HepG2 (cell line): ENCODE results near the gene GDAP1L1. TPM values are rescaled to one million over a fixed set of nuclear protein-coding genes. Genes with fewer than 3 reads are reported as not detected.

ENCODE experiments used
- AGO1 ChIP-seq: fragments of 200-400 bp; formaldehyde crosslinking; IDR thresholded peaks from 2 replicates; pipeline ENCODE4 v1.6.1; 2017; ENCODE audit warnings: mild to moderate bottlenecking, low read depth, low read length, moderate library complexity; ENCODE audit not compliant: poor library complexity, severe bottlenecking
- ATF3 ChIP-seq: sonication (generic); formaldehyde crosslinking; IDR thresholded peaks from 2 replicates; pipeline ENCODE4 v1.4.0; 2020; ENCODE audit warnings: missing genetic modification reagents
- DR1 ChIP-seq: sonication (generic); formaldehyde crosslinking; IDR thresholded peaks from 2 replicates; pipeline ENCODE4 v1.8.0; 2021; ENCODE audit warnings: mild to moderate bottlenecking, missing genetic modification reagents, inconsistent platforms
- ETV6 ChIP-seq: sonication (generic); formaldehyde crosslinking; conservative IDR thresholded peaks from 2 replicates; pipeline ENCODE4 v1.4.0; 2020; ENCODE audit warnings: missing genetic modification reagents
- HOXA7 ChIP-seq: sonication (generic); formaldehyde crosslinking; IDR thresholded peaks from 2 replicates; pipeline ENCODE4 v1.8.1; 2022; ENCODE audit warnings: mild to moderate bottlenecking, missing genetic modification reagents, moderate library complexity
- KDM1A ChIP-seq: IDR thresholded peaks from 2 replicates; pipeline ENCODE4 v1.6.1; 2016; ENCODE audit warnings: missing compliant biosample characterization
- MTF2 ChIP-seq: sonication (generic); formaldehyde crosslinking; IDR thresholded peaks from 2 replicates; pipeline ENCODE4 v1.5.0; 2020; ENCODE audit warnings: missing genetic modification reagents, borderline replicate concordance
- NFKBIZ ChIP-seq: IDR thresholded peaks from 2 replicates; pipeline ENCODE4 v1.6.1; 2018; ENCODE audit warnings: missing genetic modification reagents, missing compliant biosample characterization
- NR2F6 ChIP-seq, 2 experiments: IDR thresholded peaks; 2 replicates each; pipeline ENCODE4 v1.6.1; 2016; ENCODE audit warnings: antibody characterized with exemption in 1 of 2, mild to moderate bottlenecking in 1 of 2
- PAF1 ChIP-seq: IDR thresholded peaks from 2 replicates; pipeline ENCODE4 v1.6.1; 2016; ENCODE audit warnings: missing genetic modification reagents, missing compliant biosample characterization
- PBX3 ChIP-seq: sonication (generic); formaldehyde crosslinking; IDR thresholded peaks from 2 replicates; pipeline ENCODE4 v1.8.1; 2023; ENCODE audit warnings: missing genetic modification reagents, inconsistent platforms, borderline replicate concordance
- PLSCR1 ChIP-seq: sonication (generic); formaldehyde crosslinking; IDR thresholded peaks from 2 replicates; pipeline ENCODE4 v1.5.0; 2020; ENCODE audit warnings: missing genetic modification reagents, mild to moderate bottlenecking, borderline replicate concordance
- POGZ ChIP-seq: sonication (generic); formaldehyde crosslinking; IDR thresholded peaks from 2 replicates; pipeline ENCODE4 v1.4.0; 2020; ENCODE audit warnings: mild to moderate bottlenecking, missing genetic modification reagents
- RBAK ChIP-seq: sonication (generic); formaldehyde crosslinking; IDR thresholded peaks from 2 replicates; pipeline ENCODE4 v1.5.1; 2020; ENCODE audit warnings: mild to moderate bottlenecking, missing genetic modification reagents
- REL ChIP-seq: sonication (generic); formaldehyde crosslinking; conservative IDR thresholded peaks from 2 replicates; pipeline ENCODE4 v1.8.0; 2022; ENCODE audit warnings: mild to moderate bottlenecking, missing genetic modification reagents, moderate library complexity
- SAFB2 ChIP-seq: sonication (generic); formaldehyde crosslinking; IDR thresholded peaks from 2 replicates; pipeline ENCODE4 v1.5.1; 2020; ENCODE audit warnings: missing genetic modification reagents, low read depth, mild to moderate bottlenecking, borderline replicate concordance
- SATB2 ChIP-seq: sonication (generic); formaldehyde crosslinking; IDR thresholded peaks from 2 replicates; pipeline ENCODE4 v1.5.0; 2020; ENCODE audit warnings: missing genetic modification reagents
- SOX5 ChIP-seq: IDR thresholded peaks from 2 replicates; pipeline ENCODE4 v1.6.1; 2016; ENCODE audit warnings: borderline replicate concordance
- SPEN ChIP-seq: sonication (generic); formaldehyde crosslinking; IDR thresholded peaks from 2 replicates; pipeline ENCODE4 v1.5.1; 2020; ENCODE audit warnings: low read depth, mild to moderate bottlenecking, missing genetic modification reagents
- TBX2 ChIP-seq: sonication (generic); formaldehyde crosslinking; IDR thresholded peaks from 2 replicates; pipeline ENCODE4 v1.5.0; 2020; ENCODE audit warnings: missing genetic modification reagents, mild to moderate bottlenecking, borderline replicate concordance
- TEAD2 ChIP-seq: sonication (generic); formaldehyde crosslinking; IDR thresholded peaks from 2 replicates; pipeline ENCODE4 v1.9.0; 2021; ENCODE audit warnings: missing genetic modification reagents
- TFDP1 ChIP-seq: IDR thresholded peaks from 2 replicates; pipeline ENCODE4 v1.6.1; 2016; ENCODE audit warnings: missing compliant biosample characterization, missing genetic modification reagents, borderline replicate concordance
- THAP11 ChIP-seq: IDR thresholded peaks from 2 replicates; pipeline ENCODE4 v1.6.1; 2016; ENCODE audit warnings: missing biosample characterization, missing genetic modification reagents
- ZMAT3 ChIP-seq: sonication (generic); formaldehyde crosslinking; conservative IDR thresholded peaks from 2 replicates; pipeline ENCODE4 v1.7.0; 2021; ENCODE audit warnings: missing genetic modification reagents
- ZNF335 ChIP-seq: sonication (generic); formaldehyde crosslinking; IDR thresholded peaks from 2 replicates; pipeline ENCODE4 v1.4.0; 2020; ENCODE audit warnings: missing genetic modification reagents
- ZNF674 ChIP-seq: sonication (generic); formaldehyde crosslinking; IDR thresholded peaks from 2 replicates; pipeline ENCODE4 v1.5.0; 2020; ENCODE audit warnings: low read depth, mild to moderate bottlenecking, missing genetic modification reagents
- ZNF879 ChIP-seq: sonication (generic); formaldehyde crosslinking; IDR thresholded peaks from 2 replicates; pipeline ENCODE4 v1.8.1; 2023; ENCODE audit warnings: missing genetic modification reagents
- ZZZ3 ChIP-seq: sonication (generic); formaldehyde crosslinking; IDR thresholded peaks from 2 replicates; pipeline ENCODE4 v1.4.0; 2020; ENCODE audit warnings: missing genetic modification reagents, mild to moderate bottlenecking, borderline replicate concordance
- polyA plus RNA-seq, 8 experiments: library from polyadenylated mRNA; depleted of rRNA in 3 of 8; stranded (reverse) in 7 of 8; unstranded in 1 of 8; fragments of >200 nt; fragmentation: Illumina TruSeq in 4 of 8; extraction: Trizol in 4 of 8; gene quantifications; 2 replicates each; pipeline versions ENCODE4 v1.2.1 to v1.2.3, GENCODE V29; 2011 to 2016; ENCODE audit warnings: low read depth in 4 of 8, missing spikeins in 1 of 8, mixed read lengths in 1 of 8; ENCODE audit not compliant: insufficient read depth in 1 of 8
- total RNA-seq, 5 experiments: library from RNA; depleted of rRNA; stranded (reverse); fragments of >200 nt; fragmentation: Illumina TruSeq; extraction: Trizol; gene quantifications; 2 replicates each; pipeline ENCODE4 v1.2.3, GENCODE V29; 2016; ENCODE audit warnings: low read depth in 1 of 5

Gene GDAP1L1
- total and polyA plus RNA-seq, 2 of the 13 experiments (the other 11 are each of a cell fraction or from before 2014, with no cell fraction given): 0.04 TPM; not detected in 1

- TF ChIP-seq TFDP1: peak; percentile 48; the same call in 1 of the 2 replicates
- TF ChIP-seq THAP11 (CRISPR knock-in tag): peak; percentile 83
- TF ChIP-seq RBAK (CRISPR knock-in tag): no peak
- no peak for TF ChIP-seq MTF2 (CRISPR knock-in tag)
- peak; percentile 89; the same call in 1 of the 2 replicates for TF ChIP-seq NFKBIZ (CRISPR knock-in tag)
- peak; percentile 89; the same call in 1 of the 2 replicates for TF ChIP-seq TEAD2 (CRISPR knock-in tag)
- peak; percentile 99 for TF ChIP-seq ZMAT3 (CRISPR knock-in tag)
- peak; percentile 80; the same call in 1 of the 2 replicates for TF ChIP-seq REL (CRISPR knock-in tag)
- TF ChIP-seq HOXA7 (CRISPR knock-in tag): 0 out of 2 replicates have a peak, but pooled peaks have one; percentile 30
- no peak for TF ChIP-seq PAF1 (CRISPR knock-in tag)
- TF ChIP-seq ETV6 (CRISPR knock-in tag): peak; percentile 99
- peak; percentile 81 for TF ChIP-seq SOX5
- TF ChIP-seq AGO1: no peak
- TF ChIP-seq ZNF879 (CRISPR knock-in tag): peak; percentile 97
- peak; percentile 56; the same call in 1 of the 2 replicates for TF ChIP-seq POGZ
- peak; percentile 92 for TF ChIP-seq SPEN (CRISPR knock-in tag)
- peak; percentile 87 for TF ChIP-seq ATF3
- TF ChIP-seq ZZZ3 (CRISPR knock-in tag): peak; percentile 63; the same call in 1 of the 2 replicates
- peak; percentile 94 for TF ChIP-seq ZNF335 (CRISPR knock-in tag)
- TF ChIP-seq ZNF674 (CRISPR knock-in tag): no peak
- TF ChIP-seq SAFB2 (CRISPR knock-in tag): peak; percentile 93
- peak; percentile 79 for TF ChIP-seq TBX2 (CRISPR knock-in tag)
- TF ChIP-seq NR2F6 (IDR thresholded peaks at IDR 0.05): peak; percentile 68
- peak; percentile 90 for TF ChIP-seq NR2F6 (CRISPR knock-in tag; IDR thresholded peaks at IDR 0.05)
- TF ChIP-seq DR1 (CRISPR knock-in tag): peak; percentile 63; the same call in 1 of the 2 replicates
- TF ChIP-seq SATB2 (CRISPR knock-in tag): peak; percentile 99
- no peak; the same call in 1 of the 2 replicates for TF ChIP-seq KDM1A (CRISPR knock-in tag)
- TF ChIP-seq PBX3: peak; percentile 98
- TF ChIP-seq PLSCR1 (CRISPR knock-in tag): peak; percentile 88; the same call in 1 of the 2 replicates
Measured at GRCh38 chr20:44247586-44248409, 690 bp downstream of the GDAP1L1 start (continued).
